GM13977 (cell line): ENCODE results near the gene KSR1.

Source experiments
- DNase-seq: peaks from one replicate; pipeline ENCODE4 v3.0.0; 2012; ENCODE audit warnings: low spot score
- in situ Hi-C: fragments of 300-500 bp; cut with MboI; formaldehyde crosslinking; loops from one replicate; pipeline ENCODE4 v1.12.0; 2022; ENCODE audit warnings: low sequenced_read_pairs, low pct_unique_long_range_greater_than_20kb, mixed read lengths, inconsistent platforms; ENCODE audit not compliant: unreplicated experiment
- TF ChIP-seq, protein P1 (sequence below): IDR thresholded peaks from 2 replicates; pipeline ENCODE4 v1.5.1; 2012; ENCODE audit warnings: mild to moderate bottlenecking, control low read depth; ENCODE audit not compliant: insufficient read depth; ENCODE audit errors: extremely low read depth, missing control alignments

Gene KSR1

GRCh38 chr17:27506348-27507218, 50.3 kb downstream of the KSR1 start:
- TF ChIP-seq, protein P1, sequence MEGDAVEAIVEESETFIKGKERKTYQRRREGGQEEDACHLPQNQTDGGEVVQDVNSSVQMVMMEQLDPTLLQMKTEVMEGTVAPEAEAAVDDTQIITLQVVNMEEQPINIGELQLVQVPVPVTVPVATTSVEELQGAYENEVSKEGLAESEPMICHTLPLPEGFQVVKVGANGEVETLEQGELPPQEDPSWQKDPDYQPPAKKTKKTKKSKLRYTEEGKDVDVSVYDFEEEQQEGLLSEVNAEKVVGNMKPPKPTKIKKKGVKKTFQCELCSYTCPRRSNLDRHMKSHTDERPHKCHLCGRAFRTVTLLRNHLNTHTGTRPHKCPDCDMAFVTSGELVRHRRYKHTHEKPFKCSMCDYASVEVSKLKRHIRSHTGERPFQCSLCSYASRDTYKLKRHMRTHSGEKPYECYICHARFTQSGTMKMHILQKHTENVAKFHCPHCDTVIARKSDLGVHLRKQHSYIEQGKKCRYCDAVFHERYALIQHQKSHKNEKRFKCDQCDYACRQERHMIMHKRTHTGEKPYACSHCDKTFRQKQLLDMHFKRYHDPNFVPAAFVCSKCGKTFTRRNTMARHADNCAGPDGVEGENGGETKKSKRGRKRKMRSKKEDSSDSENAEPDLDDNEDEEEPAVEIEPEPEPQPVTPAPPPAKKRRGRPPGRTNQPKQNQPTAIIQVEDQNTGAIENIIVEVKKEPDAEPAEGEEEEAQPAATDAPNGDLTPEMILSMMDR, result no peak
- in situ Hi-C loops, result no loop called here
- DNase-seq, result peak; percentile 74

DNA sequence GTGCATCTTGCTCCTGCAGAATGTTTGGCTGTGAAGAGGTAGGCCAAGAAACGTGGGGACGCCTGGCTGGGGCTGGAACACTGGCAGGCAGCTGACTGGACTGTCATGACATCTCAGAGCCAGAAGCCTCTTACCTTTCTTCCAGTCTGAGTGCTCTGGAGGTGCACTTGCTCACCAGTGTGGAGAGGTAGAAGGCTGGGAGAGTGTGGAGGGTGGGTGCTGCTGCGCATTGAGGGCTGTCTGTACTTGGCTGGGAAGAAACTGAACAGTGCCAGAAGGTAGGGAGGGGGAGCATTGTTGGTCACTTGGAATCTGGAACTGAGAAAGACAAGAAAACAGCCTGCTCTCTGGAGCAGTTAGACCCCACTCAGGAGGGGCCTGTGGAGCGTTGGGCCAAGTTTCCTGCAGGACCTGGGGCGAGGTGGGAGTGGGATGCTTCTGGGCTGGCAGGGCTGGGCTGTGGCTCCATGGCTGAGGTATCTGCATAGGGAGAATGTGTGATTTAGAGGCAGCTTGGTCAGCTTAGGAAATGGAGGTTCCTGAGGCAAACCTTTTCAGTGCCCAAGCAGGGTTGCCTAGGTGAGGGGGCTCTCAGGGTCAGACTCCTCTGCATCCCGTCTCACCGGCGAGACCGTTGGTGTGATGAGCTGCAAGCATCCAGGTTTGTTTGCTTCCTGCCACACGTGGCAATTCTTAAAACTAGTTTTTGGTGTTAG, 55.1 kb downstream of the KSR1 start:
- DNase-seq, result no peak
- TF ChIP-seq, protein P1, result no peak
- in situ Hi-C loops, result no loop called here

DNA sequence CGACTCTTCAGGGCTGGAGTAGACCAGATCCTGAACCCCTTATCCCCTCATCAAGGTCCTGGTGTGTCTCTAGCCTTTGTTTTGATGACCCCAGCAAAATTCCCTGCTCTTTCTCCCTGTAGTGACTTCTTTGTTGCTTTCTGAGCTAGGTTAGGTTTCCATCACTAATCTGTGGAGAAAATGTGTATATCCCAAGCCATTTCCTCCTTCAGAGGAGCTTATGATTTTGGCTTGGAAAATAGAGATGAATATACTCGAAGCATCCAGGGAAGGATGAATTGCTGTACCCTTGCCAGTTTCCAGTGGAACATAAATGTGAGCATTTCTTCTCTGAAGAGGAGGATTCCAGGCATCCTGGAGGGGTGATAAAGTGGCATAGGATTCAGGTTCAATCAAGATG, 55.8 kb downstream of the KSR1 start:
- DNase-seq, result no peak
- TF ChIP-seq, protein P1, result no peak
- in situ Hi-C loops, result no loop called here

DNA sequence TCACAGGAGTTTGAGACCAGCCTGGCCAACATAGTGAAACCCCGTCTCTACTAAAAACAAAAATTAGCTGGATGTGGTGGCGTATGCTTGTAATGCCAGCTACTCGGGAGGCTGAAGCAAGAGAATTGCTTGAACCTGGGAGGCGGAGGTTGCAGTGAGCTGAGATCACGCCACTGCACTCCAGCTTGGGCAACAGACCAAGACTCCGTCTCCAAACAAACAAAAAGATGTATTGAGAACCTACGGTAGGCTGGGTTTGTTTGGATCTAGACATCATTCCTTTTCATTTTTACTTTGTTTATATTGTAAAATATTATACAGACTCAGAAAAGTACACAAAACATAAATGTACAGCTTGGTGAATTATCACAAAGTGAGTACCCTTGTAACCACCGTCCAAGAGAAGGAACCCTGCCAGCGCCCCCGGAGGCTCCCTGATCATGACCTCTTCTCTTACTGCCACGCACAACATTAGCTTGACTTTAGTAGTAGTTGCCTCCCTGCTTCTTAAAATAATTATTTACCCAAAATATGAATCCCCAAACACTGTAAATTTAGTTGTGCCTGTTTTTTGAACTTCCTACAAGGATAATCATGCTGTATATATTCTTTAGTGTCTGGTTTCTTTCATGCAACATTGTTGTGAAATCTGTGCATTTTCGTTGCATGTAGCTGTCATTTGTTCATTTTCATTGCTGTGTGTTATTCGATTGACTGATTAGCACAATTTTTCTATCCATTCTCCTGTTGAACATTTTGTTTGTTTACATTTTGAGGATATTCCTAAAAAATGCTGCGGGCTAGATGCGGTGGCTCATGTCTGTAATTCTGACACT, 56.5 kb downstream of the KSR1 start:
- in situ Hi-C loops, result no loop called here
- TF ChIP-seq, protein P1, result no peak
- DNase-seq, result no peak

DNA sequence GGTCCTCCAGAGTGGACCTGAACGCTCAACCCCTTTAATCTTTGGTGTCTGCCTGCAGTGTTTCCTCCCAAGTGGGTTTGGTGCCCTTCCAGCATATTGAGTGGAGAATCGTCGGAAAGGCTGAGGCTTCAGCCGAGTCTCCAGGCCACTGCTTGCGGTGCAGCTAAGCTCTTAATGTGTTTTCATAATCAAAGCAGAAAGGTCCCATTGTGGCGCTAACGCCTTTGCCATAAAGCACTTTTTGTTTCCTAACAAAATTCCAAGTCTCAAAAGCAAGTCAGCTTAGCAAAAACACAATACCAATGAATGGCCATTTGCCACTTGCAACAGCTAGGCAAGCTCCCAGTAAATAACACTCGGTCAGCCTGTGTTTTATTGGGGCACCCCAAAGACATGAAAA, 57.6 kb downstream of the KSR1 start:
- in situ Hi-C loops, result no loop called here
- TF ChIP-seq, protein P1, result no peak
- DNase-seq, result no peak

DNA sequence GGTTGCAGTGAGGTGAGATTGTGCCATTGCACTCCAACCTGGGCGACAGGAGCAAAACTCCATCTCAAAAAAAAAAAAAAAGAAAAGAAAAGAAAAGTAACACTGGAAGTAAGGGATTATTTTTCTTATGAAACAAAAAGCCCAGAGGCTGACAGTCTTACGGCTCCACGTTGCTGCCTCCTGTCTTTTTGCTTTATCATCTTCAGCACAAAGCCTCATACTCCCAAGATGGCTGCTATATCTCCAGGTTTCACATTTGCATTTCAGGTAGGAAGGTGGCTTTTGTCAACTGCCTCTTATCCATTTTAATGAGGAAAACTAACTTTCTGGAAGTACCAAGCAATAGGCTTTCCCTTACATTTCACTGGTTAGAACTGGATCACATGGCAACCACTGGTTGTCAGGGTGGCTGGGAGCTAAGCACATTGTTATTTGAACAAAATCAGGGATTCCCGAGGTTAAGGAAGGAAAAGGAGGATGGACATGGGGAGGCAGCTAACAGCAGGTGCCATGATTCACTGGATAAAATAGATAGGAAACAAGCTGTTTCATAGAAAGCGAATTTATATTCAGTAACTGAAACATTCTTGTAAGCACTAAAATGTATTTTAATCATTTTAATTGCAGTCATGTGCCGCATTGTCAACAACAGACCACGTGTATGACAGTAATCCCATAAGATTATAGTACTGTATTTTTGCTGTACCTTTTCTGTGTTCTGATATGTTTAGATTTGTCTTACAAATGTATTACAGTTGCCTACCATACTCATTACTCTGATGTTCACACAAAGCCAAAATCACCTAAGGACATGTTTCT, 58.6 kb downstream of the KSR1 start:
- in situ Hi-C loops, result no loop called here

More for the DNA sequence above, 58.6 kb downstream of the KSR1 start:
- TF ChIP-seq, protein P1, result no peak
- no peak for DNase-seq
